Fibroblast of pulmonary artery (primary cell): ENCODE results near the gene FBXO2.
A peak's percentile ranks its signal among the peaks of the same experiment; 100 is the strongest.

ENCODE experiments used
- DNase-seq: peaks from one replicate; pipeline ENCODE4 v3.0.0-alpha.2; 2010; ENCODE audit warnings: low read depth
- H3K4me3 ChIP-seq: replicated peaks from 2 replicates; pipeline ENCODE4 v1.5.1; 2011; ENCODE audit warnings: low read depth, mild to moderate bottlenecking, control low read depth, low read length, moderate library complexity
- TF ChIP-seq, protein P1 (sequence below): IDR thresholded peaks from 2 replicates; pipeline ENCODE4 v1.5.1; 2011; ENCODE audit warnings: mild to moderate bottlenecking, control low read depth, low read length, inconsistent platforms; ENCODE audit errors: missing control alignments

The FBXO2 gene

DNA sequence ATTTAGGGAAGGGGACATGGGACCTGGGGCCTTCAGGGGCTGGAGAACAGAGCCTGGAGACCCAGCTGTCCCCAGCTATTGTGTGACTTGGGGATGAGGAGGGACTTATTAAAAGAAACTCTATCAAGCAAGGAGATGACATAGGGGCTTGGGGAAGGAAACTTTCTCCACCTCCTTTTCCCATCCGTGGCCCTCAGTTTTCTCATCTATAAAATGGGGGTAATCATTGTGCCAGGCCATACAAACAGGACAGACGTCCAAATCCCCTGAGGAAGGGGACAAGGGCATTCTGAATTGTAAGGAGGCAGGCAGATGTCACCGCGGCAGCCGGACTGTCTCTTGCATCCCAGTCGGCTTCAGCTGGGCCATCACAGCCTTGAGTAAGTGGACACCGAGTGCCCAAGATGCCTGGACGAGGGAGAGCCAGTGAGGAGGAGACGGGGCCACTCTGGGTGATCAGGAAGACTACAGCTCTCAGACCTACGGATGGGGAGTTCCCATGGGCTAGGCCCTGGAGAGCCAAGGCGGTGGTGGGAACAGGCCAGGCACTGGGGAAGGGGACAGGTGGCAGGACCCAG lies 1.9 kb downstream of the FBXO2 start:
- DNase-seq = no peak
- no peak overlapping the region for H3K4me3 ChIP-seq
- TF ChIP-seq, protein P1, sequence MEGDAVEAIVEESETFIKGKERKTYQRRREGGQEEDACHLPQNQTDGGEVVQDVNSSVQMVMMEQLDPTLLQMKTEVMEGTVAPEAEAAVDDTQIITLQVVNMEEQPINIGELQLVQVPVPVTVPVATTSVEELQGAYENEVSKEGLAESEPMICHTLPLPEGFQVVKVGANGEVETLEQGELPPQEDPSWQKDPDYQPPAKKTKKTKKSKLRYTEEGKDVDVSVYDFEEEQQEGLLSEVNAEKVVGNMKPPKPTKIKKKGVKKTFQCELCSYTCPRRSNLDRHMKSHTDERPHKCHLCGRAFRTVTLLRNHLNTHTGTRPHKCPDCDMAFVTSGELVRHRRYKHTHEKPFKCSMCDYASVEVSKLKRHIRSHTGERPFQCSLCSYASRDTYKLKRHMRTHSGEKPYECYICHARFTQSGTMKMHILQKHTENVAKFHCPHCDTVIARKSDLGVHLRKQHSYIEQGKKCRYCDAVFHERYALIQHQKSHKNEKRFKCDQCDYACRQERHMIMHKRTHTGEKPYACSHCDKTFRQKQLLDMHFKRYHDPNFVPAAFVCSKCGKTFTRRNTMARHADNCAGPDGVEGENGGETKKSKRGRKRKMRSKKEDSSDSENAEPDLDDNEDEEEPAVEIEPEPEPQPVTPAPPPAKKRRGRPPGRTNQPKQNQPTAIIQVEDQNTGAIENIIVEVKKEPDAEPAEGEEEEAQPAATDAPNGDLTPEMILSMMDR = no peak

DNA sequence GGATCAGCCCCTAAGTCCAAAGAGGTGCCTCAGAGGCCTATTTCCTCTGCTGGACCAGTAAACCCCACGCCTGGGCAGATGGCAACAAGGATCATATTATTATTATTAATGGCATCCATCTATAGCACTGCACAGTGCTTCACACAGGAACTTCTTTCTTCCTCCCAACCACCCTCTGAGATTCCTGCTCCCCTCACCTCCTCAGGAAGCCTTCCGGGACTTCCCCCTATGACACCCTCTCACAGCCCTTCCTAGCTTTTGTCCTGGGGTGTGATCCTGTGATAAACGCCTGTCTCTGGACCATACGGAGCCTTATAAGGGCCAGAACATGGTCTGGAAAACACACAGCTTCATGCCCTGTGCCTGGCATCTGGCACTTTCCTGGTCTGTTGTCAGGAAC lies 3.2 kb downstream of the FBXO2 start:
- H3K4me3 ChIP-seq = no peak overlapping the region
- no peak for DNase-seq
- TF ChIP-seq, protein P1 = no peak

DNA sequence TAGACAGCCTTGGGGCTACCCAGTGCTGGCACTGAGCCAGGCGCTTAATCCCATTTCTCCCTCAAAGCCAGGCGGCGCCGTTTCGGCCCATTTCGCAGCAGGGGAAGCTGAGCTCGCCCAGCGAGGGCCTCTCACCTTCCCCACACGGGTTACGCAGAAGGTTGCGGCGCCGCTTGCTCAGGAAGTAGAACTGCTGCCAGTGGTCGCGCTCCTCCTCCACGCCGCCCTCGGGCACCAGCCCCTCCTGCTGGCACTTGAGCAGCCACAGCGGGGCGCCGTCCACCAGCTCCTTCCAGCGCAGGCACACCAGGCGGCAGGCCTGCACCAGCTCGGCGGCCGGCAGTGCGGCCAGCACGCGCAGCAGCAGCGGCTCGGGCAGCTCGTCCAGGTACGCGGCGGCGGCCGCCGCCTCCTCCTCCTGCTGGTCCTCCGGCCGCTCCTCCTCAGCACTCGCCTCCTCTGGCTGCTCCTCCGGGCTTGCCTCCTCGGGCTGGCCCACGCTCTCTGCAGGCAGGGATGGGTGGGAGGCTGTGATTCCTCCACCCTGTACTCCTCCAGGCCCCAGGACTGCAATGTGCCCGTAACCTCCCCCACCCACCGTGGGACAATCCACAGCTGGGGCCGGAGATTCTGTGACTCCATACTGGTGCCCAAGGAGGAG lies 3.8 kb downstream of the FBXO2 start:
- H3K4me3 ChIP-seq = no peak overlapping the region
- TF ChIP-seq, protein P1 = peak; percentile 50
- peak; percentile 78 for DNase-seq

DNA sequence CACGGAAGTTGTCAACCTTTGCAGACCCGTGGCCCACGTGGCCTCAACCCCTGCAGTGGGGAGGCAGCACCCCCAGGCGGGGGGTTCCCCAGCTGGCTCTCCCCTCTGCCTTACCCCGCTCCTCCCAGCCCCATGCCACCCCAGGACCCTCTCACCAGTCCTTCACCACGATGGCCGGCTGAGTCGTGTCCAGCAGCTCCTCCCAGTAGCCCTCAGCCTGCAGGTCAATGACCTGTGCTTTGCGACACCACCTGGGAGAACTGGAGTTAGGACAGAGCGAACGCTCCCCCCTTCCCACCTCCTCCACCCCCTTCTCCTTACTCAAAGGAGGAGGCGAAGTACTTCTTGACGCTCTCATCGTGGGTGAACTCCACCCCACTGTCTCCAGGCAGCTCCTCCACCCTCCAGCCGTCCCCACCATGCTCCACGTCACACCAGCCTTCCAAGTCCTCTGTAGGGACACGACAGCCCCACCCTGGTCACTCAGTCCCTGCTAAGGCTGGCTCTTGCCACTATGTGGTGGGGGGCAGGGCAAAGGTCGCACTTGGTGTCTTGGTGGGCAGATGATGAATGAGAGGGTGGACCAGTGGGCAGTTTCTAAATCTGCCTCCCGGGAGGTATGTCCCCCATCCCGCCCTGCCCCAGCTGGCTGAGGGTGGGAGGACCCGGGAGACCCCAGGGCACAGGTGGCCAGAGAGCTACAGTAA lies 4.5 kb downstream of the FBXO2 start:
- no peak overlapping the region for H3K4me3 ChIP-seq
- TF ChIP-seq, protein P1 = no peak
- no peak for DNase-seq

DNA sequence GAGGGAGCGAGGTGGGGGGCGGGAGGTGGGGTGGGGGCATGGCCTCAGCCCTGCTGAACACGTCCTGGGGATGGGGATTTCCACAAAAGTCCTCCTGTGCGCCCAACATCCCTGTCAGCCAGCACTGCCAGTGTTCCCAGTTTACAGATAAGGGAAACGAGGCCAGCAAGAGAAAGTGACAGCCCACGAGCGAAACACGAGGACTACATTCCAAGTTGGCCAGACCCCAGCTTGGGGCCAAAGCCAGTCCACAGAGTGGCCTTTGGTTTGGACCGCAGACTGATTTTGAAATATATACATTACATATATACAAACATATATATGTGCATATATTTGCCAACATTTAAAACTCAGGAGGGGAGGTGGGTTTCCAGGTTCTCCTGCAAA lies 5.0 kb downstream of the FBXO2 start:
- DNase-seq = no peak
- TF ChIP-seq, protein P1 = no peak
- no peak overlapping the region for H3K4me3 ChIP-seq

DNA sequence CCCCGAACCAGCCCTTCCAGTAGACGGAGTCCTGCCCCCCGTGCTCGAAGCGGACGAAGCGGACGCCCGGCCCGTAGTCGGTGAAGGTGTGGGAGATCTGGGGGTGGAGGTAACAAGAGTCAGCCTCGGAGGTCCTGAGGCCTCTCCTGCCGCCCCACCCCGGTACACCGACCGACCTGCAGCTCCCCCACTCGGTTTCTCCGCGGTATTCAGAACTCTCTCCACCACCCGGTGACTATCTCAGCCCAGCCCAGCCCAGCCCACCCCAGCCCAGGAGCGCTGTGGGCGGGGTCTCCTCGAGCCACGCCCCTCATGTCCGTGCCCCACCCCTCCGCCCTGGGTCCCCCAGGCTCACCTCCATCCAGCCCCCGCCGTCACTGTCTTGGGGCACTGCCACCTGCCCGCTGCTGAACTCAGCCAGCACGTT lies 5.5 kb downstream of the FBXO2 start:
- no peak for DNase-seq
- TF ChIP-seq, protein P1 = no peak
- H3K4me3 ChIP-seq = no peak overlapping the region
